Testis (tissue), 3 donors: ENCODE data around the gene ATM. TPM values are rescaled to one million over a fixed set of nuclear protein-coding genes. Genes with fewer than 3 reads are reported as not detected.

Experiments
- DNase-seq: peaks from one replicate; pipeline ENCODE4 v3.0.0-alpha.2; 2019
- H3K27ac ChIP-seq, 2 donors: fragments of 200-600 bp; sonication (generic); one replicate each; pipeline ENCODE4 v1.5.1; 2019
- H3K27me3 ChIP-seq: fragments of 200-600 bp; sonication (generic); one replicate; pipeline ENCODE4 v1.5.1; 2019
- H3K36me3 ChIP-seq: fragments of 200-600 bp; sonication (generic); one replicate; pipeline ENCODE4 v1.5.1; 2017; ENCODE audit warnings: low read depth; ENCODE audit errors: missing control alignments
- H3K4me1 ChIP-seq: fragments of 200-600 bp; sonication (generic); one replicate; pipeline ENCODE4 v1.5.1; 2019
- H3K4me3 ChIP-seq, 2 donors: fragments of 200-600 bp; sonication (generic); one replicate each; pipeline ENCODE4 v1.5.1; 2017 to 2019
- H3K9me3 ChIP-seq: fragments of 200-600 bp; sonication (generic); one replicate; pipeline ENCODE4 v1.5.1; 2017
- POLR2A ChIP-seq: fragments of 450-650 bp; IDR thresholded peaks from one replicate; pipeline ENCODE4 v1.6.1; 2017; ENCODE audit warnings: antibody characterized with exemption, mild to moderate bottlenecking, moderate library complexity
- WGBS, 2 donors: methylation state at CpG; one replicate each; pipeline ENCODE4 v1.1.5; 2018; 5-methylcytosine and 5-hydroxymethylcytosine counted together
- intact Hi-C: fragments of 100-400 bp; cut with DNase I; formaldehyde crosslinking; loops from one replicate; pipeline ENCODE4 v1.15.1; 2023; ENCODE audit warnings: low total_unique reads
- polyA plus RNA-seq: library from polyadenylated mRNA; stranded (reverse); fragments of 350-450 nt; fragmentation: Illumina TruSeq; extraction: RNeasy Lipid Tissue Mini Kit (QIAGEN cat#74804); gene quantifications from one replicate; pipeline ENCODE4 v1.2.3, GENCODE V29; 2014; ENCODE audit warnings: low read depth, low replicate concordance; ENCODE audit not compliant: insufficient read depth
- total RNA-seq, 2 donors: library from RNA; depleted of rRNA; stranded (reverse); fragments of >200 nt; gene quantifications; one replicate each; pipeline ENCODE4 v1.2.3, GENCODE V29; 2016
- TF ChIP-seq, protein P1 (sequence below), 3 experiments: fragments of 450-650 bp in 2 of 3; fragments of 200-600 bp in 1 of 3; sonication (generic) in 1 of 3; IDR thresholded peaks; one replicate each; pipeline ENCODE4 v1.5.1; 2016 to 2019; ENCODE audit warnings: antibody characterized with exemption in 3 of 3, mild to moderate bottlenecking in 2 of 3, moderate library complexity in 1 of 3

Gene ATM
- total and polyA plus RNA-seq, 3 donors from 2014 or later: 19.3 to 95.4 (median 92.3) TPM

- Histone ChIP-seq H3K4me3 (no peak overlapping the region), H3K27ac (no peak overlapping the region), H3K36me3 (no peaks in the 10 kb centered on the region), H3K9me3 (no peaks in the 10 kb centered on the region), H3K4me1 (no peaks in the 10 kb centered on the region), H3K27me3 (no peaks in the 10 kb centered on the region)
- DNase-seq: no peak
- intact Hi-C loops: no loop called here
- TF ChIP-seq, protein P1, sequence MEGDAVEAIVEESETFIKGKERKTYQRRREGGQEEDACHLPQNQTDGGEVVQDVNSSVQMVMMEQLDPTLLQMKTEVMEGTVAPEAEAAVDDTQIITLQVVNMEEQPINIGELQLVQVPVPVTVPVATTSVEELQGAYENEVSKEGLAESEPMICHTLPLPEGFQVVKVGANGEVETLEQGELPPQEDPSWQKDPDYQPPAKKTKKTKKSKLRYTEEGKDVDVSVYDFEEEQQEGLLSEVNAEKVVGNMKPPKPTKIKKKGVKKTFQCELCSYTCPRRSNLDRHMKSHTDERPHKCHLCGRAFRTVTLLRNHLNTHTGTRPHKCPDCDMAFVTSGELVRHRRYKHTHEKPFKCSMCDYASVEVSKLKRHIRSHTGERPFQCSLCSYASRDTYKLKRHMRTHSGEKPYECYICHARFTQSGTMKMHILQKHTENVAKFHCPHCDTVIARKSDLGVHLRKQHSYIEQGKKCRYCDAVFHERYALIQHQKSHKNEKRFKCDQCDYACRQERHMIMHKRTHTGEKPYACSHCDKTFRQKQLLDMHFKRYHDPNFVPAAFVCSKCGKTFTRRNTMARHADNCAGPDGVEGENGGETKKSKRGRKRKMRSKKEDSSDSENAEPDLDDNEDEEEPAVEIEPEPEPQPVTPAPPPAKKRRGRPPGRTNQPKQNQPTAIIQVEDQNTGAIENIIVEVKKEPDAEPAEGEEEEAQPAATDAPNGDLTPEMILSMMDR (IDR thresholded peaks at IDR 0.05): no peak
- TF ChIP-seq POLR2A: no peak
These were observed 96.8 kb downstream of the ATM start for GRCh38 chr11:108319541-108320145.

DNA sequence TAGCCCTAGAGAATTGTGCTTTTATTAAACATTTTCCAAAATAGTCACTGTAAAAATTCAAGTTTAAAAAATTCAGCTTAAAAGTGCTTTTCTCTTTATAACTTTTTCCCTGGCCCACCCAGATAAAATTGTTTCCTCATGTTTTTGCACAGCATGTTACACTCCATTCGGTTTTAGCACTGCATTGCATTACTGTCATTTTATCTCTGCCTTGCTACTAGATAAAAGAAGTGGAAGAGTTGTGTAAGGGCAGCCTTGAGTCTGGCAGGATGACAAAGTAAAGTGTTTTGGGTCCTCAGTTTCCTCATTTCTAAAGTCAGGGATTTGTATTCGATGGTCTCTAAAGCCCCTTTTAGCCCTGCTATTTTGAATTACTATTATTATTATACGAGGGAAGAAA, 99.8 kb downstream of the ATM start:
- H3K4me3 ChIP-seq: no peak overlapping the region
- H3K4me1 ChIP-seq: no peaks in the 10 kb centered on the region
- TF ChIP-seq, protein P1 (IDR thresholded peaks at IDR 0.05): no peak
- TF ChIP-seq POLR2A: no peak
- DNase-seq: no peak
- H3K9me3 ChIP-seq: no peaks in the 10 kb centered on the region
- no peaks in the 10 kb centered on the region for H3K36me3 ChIP-seq
- intact Hi-C loops: no loop called here
- H3K27ac ChIP-seq: no peak overlapping the region
- no peaks in the 10 kb centered on the region for H3K27me3 ChIP-seq
- 77 to 84% methylated on average over 3 of the region's 3 CpGs for WGBS, 2 donors

GRCh38 chr11:108324587-108324986, 101.7 kb downstream of the ATM start:
- Histone ChIP-seq H3K4me1 (no peaks in the 10 kb centered on the region), H3K9me3 (no peaks in the 10 kb centered on the region), H3K4me3 (no peak overlapping the region), H3K27me3 (no peaks in the 10 kb centered on the region), H3K27ac (no peak overlapping the region), H3K36me3 (no peaks in the 10 kb centered on the region)
- intact Hi-C loops: no loop called here
- TF ChIP-seq POLR2A: no peak
- TF ChIP-seq, protein P1 (IDR thresholded peaks at IDR 0.05): no peak
- no peak for DNase-seq

- Histone ChIP-seq H3K4me1 (no peaks in the 10 kb centered on the region), H3K27me3 (no peaks in the 10 kb centered on the region), H3K9me3 (no peaks in the 10 kb centered on the region), H3K4me3 (no peak overlapping the region), H3K27ac (no peak overlapping the region), H3K36me3 (no peaks in the 10 kb centered on the region)
- DNase-seq: no peak
- TF ChIP-seq POLR2A: no peak
- TF ChIP-seq, protein P1 (IDR thresholded peaks at IDR 0.05): no peak
- 93 to 94% methylated on average over 2 of the region's 2 CpGs for WGBS, 2 donors
- intact Hi-C loops: no loop called here
These were observed 110.6 kb downstream of the ATM start for GRCh38 chr11:108333403-108333899.

GRCh38 chr11:108338750-108339149, 115.9 kb downstream of the ATM start:
- no peaks in the 10 kb centered on the region for H3K9me3 ChIP-seq
- TF ChIP-seq, protein P1 (IDR thresholded peaks at IDR 0.05): no peak
- no peak for TF ChIP-seq POLR2A
- intact Hi-C loops: no loop called here
- H3K36me3 ChIP-seq: no peaks in the 10 kb centered on the region
- no peaks in the 10 kb centered on the region for H3K27me3 ChIP-seq
- 88 to 97% methylated on average over 2 of the region's 2 CpGs for WGBS, 2 donors
- H3K4me3 ChIP-seq: no peak overlapping the region
- no peak overlapping the region for H3K27ac ChIP-seq
- H3K4me1 ChIP-seq: no peaks in the 10 kb centered on the region
- no peak for DNase-seq
